ENCODE measurements around the gene AOPEP. TPM values are rescaled to one million over a fixed set of nuclear protein-coding genes. Genes with fewer than 3 reads are reported as not detected.
A peak's percentile ranks its signal among the peaks of the same experiment; 100 is the strongest.

Gene AOPEP
- total RNA-seq, 1 donor from 2014 or later = 92.3 TPM

DNA sequence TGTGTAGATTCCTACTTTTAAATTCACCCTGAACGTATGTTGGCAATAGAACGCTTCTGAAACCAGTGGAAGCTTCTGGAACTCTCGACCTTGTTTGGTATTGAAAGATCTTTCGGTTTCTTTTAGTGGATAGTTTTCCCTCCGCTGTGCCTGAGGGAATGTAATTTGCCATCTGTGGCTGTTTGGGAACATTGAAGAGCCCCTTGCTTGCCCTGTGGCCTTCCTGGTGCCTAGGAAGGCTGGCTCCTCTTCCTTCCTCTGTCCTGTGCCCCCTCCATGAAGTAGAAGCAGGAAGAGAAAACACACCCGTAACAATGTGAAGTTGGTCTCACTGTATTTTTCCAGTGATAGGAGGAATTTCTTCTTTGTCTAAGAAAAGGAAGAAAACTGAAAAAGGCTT, 274.3 kb downstream of the AOPEP start:
- Mint-ChIP-seq H3K4me3 (ENCODE audit: unreplicated experiment) (no peak overlapping the region), H3K9me3 (ENCODE audit: low read depth) (no peaks in the 10 kb centered on the region), H3K36me3 (ENCODE audit: low read depth) (peaks cover 5% of the 10 kb centered on the region), H3K27me3 (ENCODE audit: low read depth) (no peaks in the 10 kb centered on the region), H3K27ac (ENCODE audit: unreplicated experiment) (peak overlapping the region; percentile 37), H3K4me1 (ENCODE audit: low read depth) (peaks cover 31% of the 10 kb centered on the region)
- no peak for DNase-seq (ENCODE audit: low spot score)
- TF ChIP-seq, protein P1, sequence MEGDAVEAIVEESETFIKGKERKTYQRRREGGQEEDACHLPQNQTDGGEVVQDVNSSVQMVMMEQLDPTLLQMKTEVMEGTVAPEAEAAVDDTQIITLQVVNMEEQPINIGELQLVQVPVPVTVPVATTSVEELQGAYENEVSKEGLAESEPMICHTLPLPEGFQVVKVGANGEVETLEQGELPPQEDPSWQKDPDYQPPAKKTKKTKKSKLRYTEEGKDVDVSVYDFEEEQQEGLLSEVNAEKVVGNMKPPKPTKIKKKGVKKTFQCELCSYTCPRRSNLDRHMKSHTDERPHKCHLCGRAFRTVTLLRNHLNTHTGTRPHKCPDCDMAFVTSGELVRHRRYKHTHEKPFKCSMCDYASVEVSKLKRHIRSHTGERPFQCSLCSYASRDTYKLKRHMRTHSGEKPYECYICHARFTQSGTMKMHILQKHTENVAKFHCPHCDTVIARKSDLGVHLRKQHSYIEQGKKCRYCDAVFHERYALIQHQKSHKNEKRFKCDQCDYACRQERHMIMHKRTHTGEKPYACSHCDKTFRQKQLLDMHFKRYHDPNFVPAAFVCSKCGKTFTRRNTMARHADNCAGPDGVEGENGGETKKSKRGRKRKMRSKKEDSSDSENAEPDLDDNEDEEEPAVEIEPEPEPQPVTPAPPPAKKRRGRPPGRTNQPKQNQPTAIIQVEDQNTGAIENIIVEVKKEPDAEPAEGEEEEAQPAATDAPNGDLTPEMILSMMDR (IDR thresholded peaks at IDR 0.05) = no peak

DNA sequence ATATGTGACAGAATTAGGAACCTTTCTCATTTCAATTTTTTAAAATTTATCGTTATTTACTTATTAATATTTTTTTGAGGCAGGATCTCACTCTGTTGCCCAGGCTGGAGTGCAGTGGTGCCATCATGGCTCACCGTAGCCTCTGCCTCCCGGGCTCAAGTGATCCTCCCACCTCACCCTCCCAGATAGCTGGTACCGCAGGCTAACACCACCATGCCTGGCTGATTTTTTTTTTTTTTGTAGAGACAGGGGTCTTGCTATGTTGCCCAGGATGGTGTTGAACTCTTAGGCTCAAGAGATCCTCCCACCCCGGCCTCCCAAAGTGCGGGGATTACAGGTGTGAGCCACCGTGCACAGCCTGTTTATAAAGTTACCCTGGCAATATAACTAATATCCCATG, 275.2 kb downstream of the AOPEP start:
- H3K9me3 Mint-ChIP-seq (ENCODE audit: low read depth) = no peaks in the 10 kb centered on the region
- H3K4me1 Mint-ChIP-seq (ENCODE audit: low read depth) = peaks cover 27% of the 10 kb centered on the region
- H3K36me3 Mint-ChIP-seq (ENCODE audit: low read depth) = peaks cover 14% of the 10 kb centered on the region
- no peak for DNase-seq (ENCODE audit: low spot score)
- no peaks in the 10 kb centered on the region for H3K27me3 Mint-ChIP-seq (ENCODE audit: low read depth)
- H3K4me3 Mint-ChIP-seq (ENCODE audit: unreplicated experiment) = no peak overlapping the region
- H3K27ac Mint-ChIP-seq (ENCODE audit: unreplicated experiment) = no peak overlapping the region
- TF ChIP-seq, protein P1 (IDR thresholded peaks at IDR 0.05) = no peak

DNA sequence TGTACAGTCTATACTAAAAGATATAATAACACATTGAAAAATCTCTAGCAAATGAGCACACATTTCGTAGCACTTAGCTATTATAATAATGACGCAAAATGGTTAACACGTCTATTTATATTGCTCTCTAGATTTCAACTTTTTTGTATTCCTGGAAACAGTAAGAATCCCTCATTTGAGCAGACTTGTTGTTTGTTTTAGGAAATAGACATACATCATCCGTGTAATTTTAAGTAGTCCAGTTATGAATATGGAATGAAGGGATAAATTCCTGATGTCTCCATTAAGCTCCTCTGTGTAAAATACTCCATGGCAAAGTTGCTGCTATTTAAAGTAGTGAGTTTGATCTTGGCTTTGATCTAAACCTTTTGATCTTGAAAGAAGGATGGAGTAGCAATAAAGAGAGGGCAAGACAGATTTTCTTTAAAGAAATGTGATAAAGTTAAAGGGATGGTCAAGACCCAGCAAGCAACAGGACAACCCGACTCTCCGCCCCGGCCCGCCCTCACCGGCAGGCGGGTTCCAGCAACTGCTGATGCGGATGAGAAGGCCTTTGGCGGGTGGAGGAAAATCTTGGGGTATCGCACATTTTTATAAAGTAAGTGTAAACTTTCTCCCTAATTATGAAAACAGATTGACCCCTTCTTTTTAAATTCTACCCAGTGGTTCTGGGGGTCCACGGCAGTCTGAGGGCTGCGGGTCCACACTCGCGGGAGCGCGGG, 277.4 kb downstream of the AOPEP start:
- peaks cover 48% of the 10 kb centered on the region for H3K4me1 Mint-ChIP-seq (ENCODE audit: low read depth)
- TF ChIP-seq, protein P1 (IDR thresholded peaks at IDR 0.05) = peak; percentile 48
- H3K27me3 Mint-ChIP-seq (ENCODE audit: low read depth) = no peaks in the 10 kb centered on the region
- H3K9me3 Mint-ChIP-seq (ENCODE audit: low read depth) = no peaks in the 10 kb centered on the region
- H3K36me3 Mint-ChIP-seq (ENCODE audit: low read depth) = peaks cover 31% of the 10 kb centered on the region
- no peak for DNase-seq (ENCODE audit: low spot score)
- H3K27ac Mint-ChIP-seq (ENCODE audit: unreplicated experiment) = peak overlapping the region; percentile 98
- H3K4me3 Mint-ChIP-seq (ENCODE audit: unreplicated experiment) = peak overlapping the region; percentile 80

DNA sequence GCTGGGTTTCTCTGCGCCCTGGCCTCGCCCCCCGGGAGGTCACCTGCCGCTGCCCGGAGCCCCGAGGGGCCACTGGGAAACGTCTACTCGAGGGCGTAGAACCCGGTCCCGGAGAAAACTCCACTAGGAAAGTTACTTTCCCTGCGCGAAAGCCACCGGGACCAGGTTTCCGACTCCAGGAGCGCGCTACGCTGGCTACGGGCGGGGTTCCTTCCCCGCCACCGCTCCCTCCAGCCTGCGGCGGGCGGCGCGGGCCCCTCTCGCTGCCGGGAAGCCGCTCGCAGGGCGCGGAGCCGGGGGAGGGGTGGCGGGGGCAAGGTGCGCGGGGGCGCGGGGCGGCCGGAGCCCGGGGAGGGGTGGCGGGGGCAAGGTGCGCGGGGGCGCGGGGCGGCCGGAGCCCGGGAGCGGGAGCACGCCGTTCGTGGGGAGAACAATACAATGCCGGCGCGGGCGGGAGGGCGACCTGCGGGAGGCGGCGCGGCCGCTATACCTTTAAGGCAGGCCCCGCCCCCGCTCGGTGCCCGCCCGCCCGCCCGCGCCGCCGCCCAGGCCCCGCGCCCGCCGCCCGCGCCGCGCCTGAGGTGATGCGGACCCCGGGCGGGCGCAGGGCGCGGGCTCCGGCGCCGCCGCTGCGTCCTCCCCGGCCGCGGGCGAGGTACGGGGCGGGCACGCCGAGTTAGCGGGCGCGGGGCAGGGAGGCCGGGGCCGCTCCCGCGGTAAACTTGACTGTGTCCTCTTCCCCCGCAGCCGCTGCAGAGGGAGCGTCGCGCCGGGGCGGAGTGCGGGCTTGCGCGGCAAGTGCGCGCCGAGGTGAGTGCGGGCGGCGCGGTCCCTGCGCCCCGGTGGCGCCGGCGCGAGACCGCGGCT, 278.1 kb downstream of the AOPEP start:
- Mint-ChIP-seq H3K4me3 (ENCODE audit: unreplicated experiment) (peak overlapping the region; percentile 80), H3K36me3 (ENCODE audit: low read depth) (peaks cover 35% of the 10 kb centered on the region), H3K9me3 (ENCODE audit: low read depth) (no peaks in the 10 kb centered on the region), H3K27me3 (ENCODE audit: low read depth) (no peaks in the 10 kb centered on the region), H3K27ac (ENCODE audit: unreplicated experiment) (peak overlapping the region; percentile 98), H3K4me1 (ENCODE audit: low read depth) (peaks cover 54% of the 10 kb centered on the region)
- TF ChIP-seq, protein P1 (IDR thresholded peaks at IDR 0.05) = no peak
- DNase-seq (ENCODE audit: low spot score) = no peak
